Right lobe of liver (tissue), 4 donors: ENCODE data around the gene CREB3.

ENCODE experiments used
- CTCF ChIP-seq, 4 donors: fragments of 200-600 bp in 3 of 4; fragments of 450-650 bp in 1 of 4; IDR thresholded peaks; one replicate each; pipeline versions ENCODE4 v1.5.1 to v1.8.0; 2016 to 2022; ENCODE audit warnings: antibody characterized with exemption in 4 of 4, mild to moderate bottlenecking in 2 of 4
- POLR2A ChIP-seq: fragments of 450-650 bp; IDR thresholded peaks from one replicate; pipeline ENCODE4 v1.6.1; 2017; ENCODE audit warnings: antibody characterized with exemption, mild to moderate bottlenecking
- donor health status: DM: no; HTN: no; CAD: no.
- donor health status: DM: no; HTN: no; CAD: no.
- donor health status: DM: no; HTN: yes; CAD: no.

- TF ChIP-seq CTCF (IDR thresholded peaks at IDR 0.05) (no peak), POLR2A (no peak)
Measured at GRCh38 chr9:35755071-35755470, 22.6 kb downstream of the CREB3 start.
